Measurements from ENCODE around the gene CCDC77. TPM values are rescaled to one million over a fixed set of nuclear protein-coding genes. Genes with fewer than 3 reads are reported as not detected.

The CCDC77 gene
- total RNA-seq, 1 donor from 2014 or later: 7.6 TPM

GRCh38 chr12:449203-449602, 47.8 kb downstream of the CCDC77 start:
- ATAC-seq (no peak), DNase-seq (ENCODE audit: low spot score) (no peak)
- intact Hi-C loops (cut with DNase I): no loop called here

GRCh38 chr12:450438-450837, 49.0 kb downstream of the CCDC77 start:
- intact Hi-C loops (cut with DNase I): no loop called here
- ATAC-seq: no peak
- DNase-seq (ENCODE audit: low spot score): no peak

- intact Hi-C loops (cut with DNase I): no loop called here
- no peak for ATAC-seq
- peak; percentile 66 for DNase-seq (ENCODE audit: low spot score)
Measured at GRCh38 chr12:452667-453210, 51.3 kb downstream of the CCDC77 start.

- ATAC-seq (no peak), DNase-seq (ENCODE audit: low spot score) (no peak)
- intact Hi-C loops (cut with DNase I): no loop called here
Measured at GRCh38 chr12:454833-455232, 53.4 kb downstream of the CCDC77 start.

GRCh38 chr12:455821-456220, 54.4 kb downstream of the CCDC77 start:
- ATAC-seq: no peak
- no peak for DNase-seq (ENCODE audit: low spot score)
- intact Hi-C loops (cut with DNase I): no loop called here

- intact Hi-C loops (cut with DNase I): no loop called here
- ATAC-seq: no peak
- no peak for DNase-seq (ENCODE audit: low spot score)
Measured at GRCh38 chr12:457676-458075, 56.2 kb downstream of the CCDC77 start.

GRCh38 chr12:459050-459429, 57.6 kb downstream of the CCDC77 start:
- no peak for ATAC-seq
- intact Hi-C loops (cut with DNase I): no loop called here

GRCh38 chr12:459430-460258, 58.2 kb downstream of the CCDC77 start, which contains the start of gene B4GALNT3:
B4GALNT3 (plus strand) TSS chr12:459939; CDS start chr12:460377, 438 bp downstream.
- peak; percentile 59 for ATAC-seq
- DNase-seq (ENCODE audit: low spot score): peak; percentile 66
- intact Hi-C loops (cut with DNase I): loop anchor here (5.0 kb wide), 1 partner anchor 88 kb away; no protein-coding TSS in a partner anchor

More at GRCh38 chr12:459050-459429, 57.6 kb downstream of the CCDC77 start:
- no peak for DNase-seq (ENCODE audit: low spot score)

GRCh38 chr12:460261-461230, 59.1 kb downstream of the CCDC77 start:
- peak; percentile 38 for ATAC-seq
- intact Hi-C loops (cut with DNase I): loop anchor here (5.0 kb wide), 1 partner anchor 87 kb away; no protein-coding TSS in a partner anchor
- peak; percentile 67 for DNase-seq (ENCODE audit: low spot score)

GRCh38 chr12:461425-461824, 60.0 kb downstream of the CCDC77 start:
- ATAC-seq (no peak), DNase-seq (ENCODE audit: low spot score) (no peak)
- intact Hi-C loops (cut with DNase I): loop anchor here (5.0 kb wide), 1 partner anchor 86 kb away; no protein-coding TSS in a partner anchor

GRCh38 chr12:462936-463705, 61.7 kb downstream of the CCDC77 start:
- DNase-seq (ENCODE audit: low spot score): no peak
- intact Hi-C loops (cut with DNase I): loop anchor here (5.0 kb wide), 1 partner anchor 84 kb away; no protein-coding TSS in a partner anchor

GRCh38 chr12:464484-465267, 63.2 kb downstream of the CCDC77 start:
- intact Hi-C loops (cut with DNase I): loop anchor here (5.0 kb wide), 1 partner anchor 83 kb away; no protein-coding TSS in a partner anchor
- ATAC-seq: no peak

More at GRCh38 chr12:462936-463705, 61.7 kb downstream of the CCDC77 start:
- no peak for ATAC-seq

GRCh38 chr12:466039-466438, 64.6 kb downstream of the CCDC77 start:
- intact Hi-C loops (cut with DNase I): no loop called here
- DNase-seq (ENCODE audit: low spot score) (no peak), ATAC-seq (peak; percentile 64)

More at GRCh38 chr12:464484-465267, 63.2 kb downstream of the CCDC77 start:
- DNase-seq (ENCODE audit: low spot score): no peak

- DNase-seq (ENCODE audit: low spot score) (no peak), ATAC-seq (no peak)
- intact Hi-C loops (cut with DNase I): no loop called here
Measured at GRCh38 chr12:466762-467161, 65.3 kb downstream of the CCDC77 start.

- ATAC-seq (no peak), DNase-seq (ENCODE audit: low spot score) (no peak)
- intact Hi-C loops (cut with DNase I): no loop called here
Measured at GRCh38 chr12:467591-467990, 66.1 kb downstream of the CCDC77 start.

GRCh38 chr12:468671-469389, 67.4 kb downstream of the CCDC77 start:
- intact Hi-C loops (cut with DNase I): no loop called here

GRCh38 chr12:470133-470532, 68.7 kb downstream of the CCDC77 start:
- ATAC-seq: no peak
- intact Hi-C loops (cut with DNase I): no loop called here
- DNase-seq (ENCODE audit: low spot score): no peak

More at GRCh38 chr12:468671-469389, 67.4 kb downstream of the CCDC77 start:
- DNase-seq (ENCODE audit: low spot score) (no peak), ATAC-seq (no peak)
